Suprapubic skin (tissue), 4 donors: ENCODE measurements around the gene PARN.

ENCODE experiments used
- CTCF ChIP-seq, 2 donors: fragments of 200-600 bp in 1 of 2; fragments of 450-650 bp in 1 of 2; sonication (generic) in 1 of 2; IDR thresholded peaks; one replicate each; pipeline ENCODE4 v1.5.1; 2016 to 2019; ENCODE audit warnings: antibody characterized with exemption in 2 of 2, mild to moderate bottlenecking in 1 of 2, moderate library complexity in 1 of 2
- EP300 ChIP-seq: sonication (generic); formaldehyde crosslinking; IDR thresholded peaks from one replicate; pipeline ENCODE4 v1.6.1; 2017; ENCODE audit warnings: antibody characterized with exemption
- POLR2A ChIP-seq, 2 donors: fragments of 450-650 bp; IDR thresholded peaks; one replicate each; pipeline ENCODE4 v1.6.1; 2017; ENCODE audit warnings: antibody characterized with exemption in 2 of 2, mild to moderate bottlenecking in 2 of 2, moderate library complexity in 2 of 2
- POLR2AphosphoS5 ChIP-seq, 3 donors: sonication (generic); formaldehyde crosslinking; IDR thresholded peaks; one replicate each; pipeline ENCODE4 v1.6.1; 2017; ENCODE audit warnings: antibody characterized with exemption in 3 of 3

- no peak for TF ChIP-seq EP300
- TF ChIP-seq CTCF (IDR thresholded peaks at IDR 0.05) = no peak
- TF ChIP-seq POLR2A (IDR thresholded peaks at IDR 0.05) = no peak
- no peak for TF ChIP-seq POLR2AphosphoS5 (IDR thresholded peaks at IDR 0.05)
Measured at GRCh38 chr16:14608111-14608566, 21.9 kb downstream of the PARN start.
